ENCODE results near the gene VPS37C. TPM values are rescaled to one million over a fixed set of nuclear protein-coding genes. Genes with fewer than 3 reads are reported as not detected.
A peak's percentile ranks its signal among the peaks of the same experiment; 100 is the strongest.

VPS37C gene
- total and polyA plus RNA-seq, 2 of the 13 experiments (the other 11 are each of a cell fraction or from before 2014, with no cell fraction given), result 7.5 to 8.8 TPM

DNA sequence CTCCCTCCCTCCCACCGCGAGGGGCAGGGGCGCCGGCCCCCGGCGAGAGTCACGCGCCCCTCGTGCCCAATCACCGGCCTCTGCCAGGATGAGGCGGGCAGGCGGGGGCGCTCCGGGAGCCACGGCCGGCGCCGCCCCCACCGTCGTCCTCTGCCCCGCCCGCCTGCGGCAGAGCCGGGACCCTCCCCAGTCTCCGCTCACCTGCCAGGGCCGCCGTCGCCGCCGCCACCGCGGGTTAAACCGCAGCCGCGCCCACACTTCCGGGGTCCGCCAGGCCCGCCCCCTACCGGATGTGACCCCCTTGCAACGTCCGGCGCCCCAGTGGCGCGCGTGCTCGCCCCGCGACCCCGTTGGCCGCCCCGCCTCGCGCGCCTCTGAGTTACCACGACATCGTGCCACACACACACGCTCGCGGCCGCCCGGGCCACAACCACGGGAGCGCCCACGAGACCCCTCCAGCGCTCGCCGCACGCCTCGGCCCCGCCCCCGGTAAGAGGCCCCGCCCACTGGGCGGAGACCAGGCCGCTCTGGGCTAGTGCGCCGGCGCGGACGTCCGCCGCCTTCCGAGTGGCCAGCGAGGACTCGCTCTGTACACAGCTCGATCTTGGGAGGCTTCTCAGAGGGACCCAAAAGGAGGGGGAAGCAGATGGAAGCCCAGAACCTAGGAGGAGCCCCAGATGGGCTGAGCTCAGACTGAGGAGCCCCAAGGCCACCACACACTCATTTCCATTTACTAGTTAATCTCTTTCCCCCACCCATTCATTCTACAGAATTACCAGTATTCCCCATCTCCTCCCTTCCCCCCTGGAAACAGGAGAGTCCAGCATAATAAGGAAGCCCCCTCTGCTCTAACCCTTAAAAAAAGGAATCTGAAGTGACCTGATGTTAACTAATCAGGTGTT is at the start of gene VPS37C (continued):
- TF ChIP-seq RBM39 (IDR thresholded peaks at IDR 0.05; ENCODE audit: low read depth, low read length, poor library complexity, severe bottlenecking), result peak; percentile 62
- TF ChIP-seq TERF1 (CRISPR knock-in tag; IDR thresholded peaks at IDR 0.05), result no peak; the same call in 1 of the 2 replicates
- peak; percentile 94 for TF ChIP-seq GABPA (IDR thresholded peaks at IDR 0.05; ENCODE audit: low read depth, low read length)
- TF ChIP-seq GABPA (CRISPR knock-in tag; IDR thresholded peaks at IDR 0.05; ENCODE audit: low read depth), result peak; percentile 81
- no peak for TF ChIP-seq MEIS1 (CRISPR knock-in tag; IDR thresholded peaks at IDR 0.05; ENCODE audit: borderline replicate concordance)
- peak; percentile 69 for TF ChIP-seq TBX2 (CRISPR knock-in tag; IDR thresholded peaks at IDR 0.05; ENCODE audit: borderline replicate concordance)
- TF ChIP-seq AGO2 (optimal IDR thresholded peaks at IDR 0.05; ENCODE audit: low read depth, low read length), result peak; percentile 83
- no peak for TF ChIP-seq TCF12 (IDR thresholded peaks at IDR 0.05)
- TF ChIP-seq TCF12 (CRISPR knock-in tag; IDR thresholded peaks at IDR 0.05), result peak; percentile 12; the same call in 1 of the 2 replicates
- TF ChIP-seq ZGPAT (CRISPR knock-in tag; IDR thresholded peaks at IDR 0.05), result peak; percentile 22; the same call in 1 of the 2 replicates
- TF ChIP-seq RBFOX2 (IDR thresholded peaks at IDR 0.05; ENCODE audit: low read depth, low read length), result peak; percentile 97
- TF ChIP-seq NCOR1 (IDR thresholded peaks at IDR 0.05; ENCODE audit: borderline replicate concordance, low read length), result 0 out of 2 replicates have a peak, but pooled peaks have one; percentile 3
- TF ChIP-seq EED (CRISPR knock-in tag; IDR thresholded peaks at IDR 0.05), result peak; percentile 80; the same call in 1 of the 2 replicates
- no peak for TF ChIP-seq CENPT (CRISPR knock-in tag; IDR thresholded peaks at IDR 0.05; ENCODE audit: low read depth)
- TF ChIP-seq ZNF746 (CRISPR knock-in tag; IDR thresholded peaks at IDR 0.05), result peak; percentile 16; the same call in 1 of the 2 replicates
- TF ChIP-seq TAF1 (CRISPR knock-in tag; IDR thresholded peaks at IDR 0.05), result peak; percentile 47; the same call in 1 of the 2 replicates
- 0 out of 2 replicates have a peak, but pooled peaks have one; percentile 25 for TF ChIP-seq FOXO1 (CRISPR knock-in tag; IDR thresholded peaks at IDR 0.05)
- TF ChIP-seq ZFY (CRISPR knock-in tag; IDR thresholded peaks at IDR 0.05), result peak; percentile 71
- peak; percentile 83 for TF ChIP-seq MYC (CRISPR knock-in tag; IDR thresholded peaks at IDR 0.05; ENCODE audit: borderline replicate concordance)
- peak; percentile 41; the same call in 1 of the 2 replicates for TF ChIP-seq ZNF761 (CRISPR knock-in tag; conservative IDR thresholded peaks at IDR 0.05)
- TF ChIP-seq HNF1A (IDR thresholded peaks at IDR 0.05; ENCODE audit: low read depth), result no peak
- 0 out of 2 replicates have a peak, but pooled peaks have one; percentile 46 for TF ChIP-seq HNF1A (CRISPR knock-in tag; IDR thresholded peaks at IDR 0.05; ENCODE audit: borderline replicate concordance)
- no peak for TF ChIP-seq ZEB1 (IDR thresholded peaks at IDR 0.05; ENCODE audit: insufficient replicate concordance, low read depth)

All from HepG2 (cell line).